Stimulated activated CD8-positive, alpha-beta memory T cell treated with anti-CD3 and anti-CD28 coated beads, Interleukin-4, amount 100 ng/mL, for 1 hour (primary cell): ENCODE results near the gene PLIN5.
A peak's percentile ranks its signal among the peaks of the same experiment; 100 is the strongest.

Source experiments
- DNase-seq, 2 donors: peaks; one replicate each; pipeline ENCODE4 v3.0.0-alpha.2; 2020; ENCODE audit warnings: low read depth in 2 of 2, low spot score in 1 of 2

PLIN5 gene, protein sequence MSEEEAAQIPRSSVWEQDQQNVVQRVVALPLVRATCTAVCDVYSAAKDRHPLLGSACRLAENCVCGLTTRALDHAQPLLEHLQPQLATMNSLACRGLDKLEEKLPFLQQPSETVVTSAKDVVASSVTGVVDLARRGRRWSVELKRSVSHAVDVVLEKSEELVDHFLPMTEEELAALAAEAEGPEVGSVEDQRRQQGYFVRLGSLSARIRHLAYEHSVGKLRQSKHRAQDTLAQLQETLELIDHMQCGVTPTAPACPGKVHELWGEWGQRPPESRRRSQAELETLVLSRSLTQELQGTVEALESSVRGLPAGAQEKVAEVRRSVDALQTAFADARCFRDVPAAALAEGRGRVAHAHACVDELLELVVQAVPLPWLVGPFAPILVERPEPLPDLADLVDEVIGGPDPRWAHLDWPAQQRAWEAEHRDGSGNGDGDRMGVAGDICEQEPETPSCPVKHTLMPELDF

DNA sequence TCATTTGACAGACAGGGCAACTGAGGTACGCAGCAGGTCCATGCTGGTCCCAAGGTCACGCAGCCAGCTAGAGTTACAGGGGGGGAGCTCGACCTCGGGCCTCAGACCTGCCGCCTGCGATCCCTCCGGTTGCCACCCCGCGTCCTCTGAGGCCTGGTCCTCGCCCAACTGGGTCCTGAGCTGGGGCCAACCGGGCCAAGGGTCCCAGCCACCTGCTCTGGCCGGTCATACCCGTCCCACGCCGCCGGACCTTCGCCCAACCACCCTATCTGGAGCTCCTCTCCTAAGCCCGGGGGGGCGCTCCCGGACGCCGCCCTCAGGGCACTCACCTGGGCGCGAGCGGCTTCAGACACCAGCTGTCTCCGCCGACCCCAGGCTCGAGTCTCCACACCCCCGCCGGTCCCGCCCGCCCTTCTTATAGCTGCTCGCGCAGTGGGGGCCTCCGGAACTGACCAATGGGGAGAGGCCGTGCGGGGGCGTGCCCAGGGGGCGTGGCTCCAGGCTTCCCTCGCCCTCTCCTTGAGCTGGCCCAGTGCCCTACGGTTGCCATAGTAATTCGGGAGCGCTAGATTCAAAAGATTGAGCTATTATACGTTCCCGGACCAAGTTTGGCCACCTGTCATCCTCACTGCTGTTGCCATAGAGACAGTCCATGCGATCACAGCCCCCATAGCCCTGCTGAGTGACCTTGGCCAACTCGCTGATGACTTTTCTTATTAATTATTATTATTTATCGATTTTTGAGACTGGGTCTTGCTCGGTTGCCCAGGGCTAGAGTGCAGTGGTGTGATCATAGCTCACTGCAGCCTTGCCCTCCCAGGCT is at the start of gene PLIN5:
Gene PLIN5 (minus strand): TSS at position 389 of the 823 bp plus-strand sequence. CDS start 1,150 bp downstream, outside the sequence.
- no peak for DNase-seq

DNA sequence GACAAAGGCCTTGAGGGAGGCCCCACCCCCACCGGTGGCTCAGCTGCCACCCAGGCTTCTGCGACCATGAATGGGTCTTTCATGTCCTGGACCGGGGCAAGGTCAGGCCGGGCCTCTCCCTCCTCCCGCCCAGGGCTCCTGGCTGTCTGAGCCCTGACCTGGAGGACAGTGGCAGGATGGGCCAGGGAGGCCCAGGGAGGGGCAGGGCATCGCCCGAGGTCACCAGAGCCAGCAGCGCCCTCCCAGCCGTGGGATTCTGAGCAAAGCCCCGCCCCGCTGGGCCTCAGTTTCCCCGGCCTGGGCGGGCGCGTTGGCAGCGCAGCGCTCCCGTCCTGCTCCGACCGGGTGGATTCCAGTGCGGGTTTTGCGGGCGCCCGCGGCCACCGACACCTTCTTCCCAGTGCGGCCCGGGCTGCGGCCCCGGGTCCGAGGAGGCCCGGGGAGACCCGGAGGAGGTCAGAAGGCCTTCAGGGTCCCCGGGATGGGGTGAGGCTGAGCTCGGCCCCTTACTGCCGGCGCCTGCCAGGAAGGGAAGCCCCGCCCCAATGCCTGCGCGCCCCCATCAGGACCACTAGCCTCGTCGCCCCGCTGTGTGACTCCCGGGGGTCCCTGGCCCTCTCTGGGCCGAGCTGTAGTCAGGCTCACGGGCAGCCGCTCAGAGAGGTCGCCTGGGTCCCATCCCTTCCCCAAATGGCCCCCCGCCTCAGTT is 49.1 kb upstream of the PLIN5 start:
- DNase-seq: no peak

DNA sequence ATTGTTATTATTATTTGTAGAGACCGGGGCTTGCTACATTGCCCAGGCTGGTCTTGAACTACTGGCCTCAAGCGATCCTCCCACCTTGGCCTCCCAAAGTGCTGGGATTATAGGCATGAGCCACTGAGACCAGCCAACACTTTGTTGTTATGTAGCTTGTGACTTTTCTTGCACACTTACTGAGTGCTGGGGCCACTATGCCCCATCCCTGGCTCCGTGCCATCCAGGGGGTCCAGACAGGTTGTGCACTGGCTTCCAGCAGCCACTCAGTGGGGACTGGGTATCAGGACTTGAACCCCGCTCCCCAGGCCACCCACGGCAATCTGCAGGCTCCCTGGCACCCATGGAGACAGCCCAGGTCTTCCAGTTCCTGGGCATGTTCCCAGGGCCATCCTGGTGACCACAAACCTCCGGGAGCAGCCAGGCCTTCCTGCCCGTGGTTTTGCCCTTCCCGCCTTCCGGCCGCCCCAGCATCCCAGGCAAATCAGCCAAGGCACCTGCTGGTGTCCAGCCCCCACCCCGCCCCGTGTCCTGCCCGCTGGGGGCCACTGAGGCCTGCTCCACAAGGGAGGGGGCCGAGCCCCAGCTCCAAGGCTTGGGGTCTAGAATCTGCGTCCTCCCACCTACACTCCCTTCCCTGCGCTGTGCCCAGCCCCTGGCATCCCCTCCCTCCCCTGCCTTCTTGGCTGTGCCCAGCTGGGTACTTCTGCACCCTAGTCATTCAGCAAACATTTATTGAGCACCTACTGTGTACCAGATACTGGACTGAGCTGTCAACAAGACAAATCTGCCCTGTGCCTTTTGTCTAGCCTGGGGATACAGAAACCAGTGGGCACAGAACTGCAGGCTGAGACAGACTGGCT is 48.2 kb upstream of the PLIN5 start:
- no peak for DNase-seq

DNA sequence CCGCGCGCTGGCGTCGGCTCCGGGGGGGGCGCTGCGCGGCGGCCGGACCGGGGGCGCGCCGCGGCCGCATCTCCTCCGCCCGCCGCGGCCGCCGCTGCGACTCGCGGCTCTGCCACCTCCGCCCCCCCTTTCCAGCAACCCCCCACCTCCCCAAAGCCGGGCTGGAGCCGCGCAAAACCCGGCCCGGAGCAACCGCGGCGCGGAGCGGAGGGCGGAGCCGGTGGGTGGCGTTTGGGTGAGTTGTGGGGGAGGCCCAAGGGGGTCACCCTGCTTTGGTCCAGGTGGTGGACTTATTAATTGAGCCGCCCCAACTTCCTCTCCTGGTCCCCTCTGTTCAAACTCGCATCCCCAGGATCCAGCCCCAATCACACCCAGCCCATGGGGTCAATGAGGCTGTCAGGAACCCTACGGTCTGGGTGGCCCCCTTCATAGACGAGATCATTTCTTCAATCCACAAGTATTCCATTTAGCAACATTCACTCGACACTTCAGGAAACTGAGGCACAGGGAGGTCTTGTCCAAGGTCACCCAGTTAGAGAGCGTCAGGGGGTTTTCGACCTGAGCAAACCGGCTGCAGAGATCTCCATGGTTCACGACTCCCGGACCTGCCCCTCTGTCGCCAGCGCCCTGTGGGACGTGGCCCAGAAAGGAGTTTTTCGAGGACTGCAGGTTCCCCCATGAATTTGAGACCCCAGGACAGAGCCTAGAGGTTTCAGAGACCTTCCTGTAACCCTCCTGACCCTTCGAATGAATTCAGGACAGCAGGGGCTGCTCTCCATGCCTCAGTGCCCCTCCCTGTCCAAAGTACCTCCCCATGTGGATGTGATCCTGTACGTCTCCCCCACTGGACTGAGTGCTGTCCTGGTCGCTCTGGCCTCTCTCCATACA is 46.9 kb upstream of the PLIN5 start:
- DNase-seq: no peak

GRCh38 chr19:4580961-4581665 is 46.1 kb upstream of the PLIN5 start:
- DNase-seq: no peak

- no peak for DNase-seq
Measured at GRCh38 chr19:4580021-4580901, 45.2 kb upstream of the PLIN5 start.

DNA sequence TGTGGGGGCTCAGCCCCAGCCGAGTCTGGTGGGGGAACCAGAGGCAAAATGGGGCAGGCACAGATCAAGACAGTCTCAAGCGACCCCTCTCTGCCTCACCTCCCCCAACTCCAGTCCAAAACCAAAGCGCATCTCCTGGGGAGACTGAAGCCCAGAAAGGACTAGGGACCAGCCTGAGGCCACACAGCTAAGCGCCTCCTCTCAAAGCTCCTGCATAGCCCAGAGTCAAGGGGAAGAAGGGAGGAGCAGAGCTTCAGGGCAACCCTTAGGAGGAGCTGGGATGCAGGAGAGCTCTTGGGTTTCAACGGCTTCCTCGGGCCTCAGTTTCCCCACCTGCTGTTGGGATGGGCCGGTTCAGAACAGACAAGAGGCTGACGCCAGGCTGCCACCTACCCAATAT is 44.4 kb upstream of the PLIN5 start:
- DNase-seq: no peak

DNA sequence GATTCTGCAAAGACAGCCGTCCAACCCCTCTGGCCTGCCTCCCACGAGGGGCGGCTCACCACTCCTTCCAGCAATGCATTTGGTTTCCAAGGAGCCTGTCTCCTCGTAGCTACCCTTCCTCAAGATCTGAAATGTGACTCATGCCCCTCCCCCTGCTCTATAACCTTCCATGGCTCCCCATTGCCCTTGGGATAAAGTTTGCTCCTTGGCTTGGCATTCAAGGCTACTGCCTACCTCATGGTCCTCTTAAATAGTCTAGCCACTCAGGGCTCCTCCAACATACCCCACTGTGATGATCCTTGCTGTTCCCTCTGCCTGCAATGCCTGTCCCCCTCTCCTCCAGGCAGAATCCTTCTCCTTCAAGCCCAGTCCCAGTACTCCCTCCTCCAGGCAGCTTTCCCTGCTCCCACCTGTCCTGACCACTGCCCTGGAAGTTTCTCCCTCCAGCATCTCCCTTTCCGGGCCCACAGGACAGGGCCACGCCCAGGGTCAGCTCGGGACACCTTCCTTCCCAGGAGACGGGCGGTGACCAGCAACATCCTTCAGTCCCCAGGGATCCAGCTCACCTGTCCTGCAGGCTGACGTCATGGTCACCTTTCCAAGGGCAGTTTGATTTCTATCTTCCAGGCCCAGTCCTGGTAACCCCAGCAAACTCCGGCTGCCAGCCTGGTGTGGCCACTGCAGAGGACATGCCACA is 43.7 kb upstream of the PLIN5 start:
- DNase-seq: no peak

DNA sequence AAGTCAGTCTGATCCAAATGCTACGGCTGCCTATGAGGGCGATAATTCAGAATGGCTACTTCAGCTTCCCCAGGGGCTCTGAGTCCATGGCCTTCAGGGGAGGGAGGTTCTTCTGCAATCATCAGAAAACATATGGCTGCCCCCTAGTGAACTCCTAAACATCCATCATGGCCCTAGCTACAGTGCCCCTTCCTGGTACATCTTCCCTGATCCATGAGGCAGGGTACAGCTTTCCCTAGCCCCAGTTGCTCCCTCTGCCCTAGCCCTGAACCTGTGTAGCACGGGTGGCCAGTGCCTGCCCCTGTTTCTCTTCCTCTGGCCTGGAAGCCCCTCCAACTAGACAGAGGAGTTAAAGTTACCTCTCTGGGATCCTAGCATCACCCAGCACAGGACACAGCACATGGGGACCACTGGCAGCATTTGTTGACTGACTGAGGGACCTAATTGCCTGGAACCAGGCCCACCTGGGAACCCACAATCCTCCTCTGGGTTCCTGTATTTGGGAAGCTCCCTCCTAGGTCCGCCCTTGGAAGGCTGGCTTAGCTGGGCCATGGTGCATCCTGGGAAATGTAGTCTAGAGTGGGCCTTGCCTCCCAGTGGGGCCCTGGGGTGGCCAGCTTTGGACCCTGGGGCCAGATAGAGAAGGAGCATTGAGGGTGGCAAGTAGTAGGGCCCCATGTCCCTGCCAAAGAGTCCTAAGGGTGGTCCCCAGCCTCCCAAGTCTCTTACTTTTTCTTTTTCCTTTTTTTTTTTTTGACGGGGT is 42.2 kb upstream of the PLIN5 start:
- DNase-seq: no peak

GRCh38 chr19:4576016-4576933 is 41.3 kb upstream of the PLIN5 start:
- peak; percentile 37 to 49 for DNase-seq

DNA sequence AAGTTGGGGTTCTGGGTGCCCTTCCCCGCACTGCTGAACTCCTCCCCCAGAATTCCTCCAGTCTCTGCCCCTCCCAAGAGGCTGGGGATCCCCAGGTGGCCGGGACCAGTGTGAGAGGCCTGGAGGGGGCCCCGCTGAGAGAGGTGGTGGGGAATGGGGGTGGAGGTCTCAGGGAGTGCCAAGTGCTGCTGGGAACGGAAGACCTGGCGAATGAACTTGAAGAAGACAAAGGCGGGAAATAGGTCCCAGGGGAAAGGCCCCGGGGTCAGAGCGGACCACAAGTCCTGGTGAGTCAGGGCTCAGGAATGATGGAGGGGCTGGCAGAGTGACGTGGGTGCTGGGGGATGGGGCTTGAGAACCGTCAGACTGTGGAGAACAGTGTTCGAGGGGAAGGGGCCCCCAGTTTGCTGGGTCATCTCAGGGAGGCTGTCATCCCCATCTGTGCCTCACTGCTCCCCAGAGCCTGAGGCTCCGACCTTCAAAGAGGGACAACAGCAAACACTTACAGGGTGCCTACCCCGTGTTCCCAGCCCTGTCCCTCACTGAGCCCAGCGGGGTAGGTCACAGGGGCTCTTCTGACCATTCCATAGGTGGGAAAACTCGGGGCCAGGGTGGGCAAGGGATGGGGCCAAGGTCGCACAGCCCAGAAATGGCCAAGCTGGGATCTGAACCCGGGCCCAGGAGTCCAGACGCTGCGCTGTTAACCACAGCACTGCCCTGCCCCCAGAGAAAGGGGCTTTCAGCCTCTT is 40.4 kb upstream of the PLIN5 start:
- DNase-seq: no peak

- DNase-seq: no peak
Measured at GRCh38 chr19:4573682-4574081, 38.7 kb upstream of the PLIN5 start.

DNA sequence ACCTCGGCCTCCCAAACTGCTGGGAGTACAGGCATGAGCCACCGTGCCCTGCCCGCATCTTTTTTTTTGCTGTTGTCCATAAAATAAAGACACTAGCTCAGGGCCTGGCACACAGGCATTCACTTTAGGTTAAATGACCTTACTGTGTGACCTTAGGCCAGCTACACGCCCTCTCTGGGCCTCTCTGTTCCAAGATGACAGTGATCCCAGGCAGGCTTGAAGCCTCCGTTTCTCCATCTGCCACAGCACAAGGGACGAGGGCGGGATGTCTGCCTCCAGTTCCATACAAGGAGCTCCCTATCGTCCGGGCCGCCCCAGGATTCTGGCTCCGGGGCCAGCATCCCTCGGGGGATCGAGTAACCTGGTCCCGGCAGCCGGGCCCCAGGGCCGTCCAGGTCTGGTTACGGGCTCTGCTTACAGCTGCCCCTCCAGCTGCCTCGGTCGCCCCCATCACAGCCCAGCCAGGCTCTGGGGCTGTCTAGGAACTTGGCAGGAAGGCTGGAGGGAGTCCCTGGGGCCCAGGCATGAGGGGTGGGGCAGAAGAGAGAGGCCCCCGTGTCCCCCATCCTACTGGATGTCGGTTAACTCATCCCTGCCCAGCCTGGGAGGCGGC is 36.4 kb upstream of the PLIN5 start:
- DNase-seq: no peak

DNA sequence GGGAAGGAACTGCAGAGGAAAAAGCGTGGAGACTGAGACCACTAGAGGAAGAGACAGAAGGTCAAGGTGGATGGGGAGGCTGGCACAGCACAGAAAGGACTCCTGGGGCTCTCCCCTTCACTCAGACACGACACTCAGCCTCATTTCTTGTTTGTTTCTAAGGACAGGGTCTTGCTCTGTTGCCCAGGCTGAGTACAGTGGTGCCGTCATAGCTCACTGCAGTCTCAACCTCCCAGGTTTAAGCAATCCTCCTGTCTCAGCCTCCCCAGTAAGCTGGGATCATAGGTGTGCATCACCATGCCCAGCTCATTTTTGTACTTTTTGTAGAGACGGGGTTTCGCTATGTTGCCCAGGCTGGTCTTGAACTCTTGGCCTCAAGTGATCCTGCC is 35.9 kb upstream of the PLIN5 start:
- no peak for DNase-seq

- DNase-seq: no peak
Measured at GRCh38 chr19:4570402-4570801, 35.4 kb upstream of the PLIN5 start.
